NCI-H2196 treated with DMSO at 0.1 percent for 48 hours (cell line): Measurements from ENCODE around the gene OR10J4.
"Not testable (repeated sequence)": the region's sequence is repeated elsewhere in the genome, so short reads cannot be mapped to it uniquely, and the experiment has no call there.

Experiments used
- DNase-seq: peaks from one replicate; lab custom pipeline; 2025; ENCODE audit not compliant: unreplicated experiment; lab: John Stamatoyannopoulos, UW

Gene OR10J4

DNA sequence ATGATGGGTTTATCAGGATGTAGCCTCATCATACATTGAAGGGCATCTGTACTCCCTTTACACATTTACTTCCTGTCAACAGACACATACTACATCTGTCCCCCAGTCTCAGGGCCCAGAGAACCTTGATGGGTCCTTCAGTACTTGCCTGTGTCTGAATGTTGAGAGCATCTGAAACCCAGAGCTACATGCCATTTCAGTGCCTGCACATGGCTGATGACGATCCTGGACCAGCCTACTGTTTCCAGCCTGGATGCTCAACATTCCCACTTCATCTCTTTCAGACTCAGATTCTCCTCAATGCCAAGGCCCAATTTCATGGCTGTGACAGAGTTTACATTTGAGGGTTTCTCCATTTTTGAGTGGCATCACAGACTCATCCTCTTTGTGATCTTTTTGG, at the start of gene OR10J4:
OR10J4 (plus strand) TSS at position 301 of the 400 bp plus-strand sequence.
- no peak for DNase-seq

DNA sequence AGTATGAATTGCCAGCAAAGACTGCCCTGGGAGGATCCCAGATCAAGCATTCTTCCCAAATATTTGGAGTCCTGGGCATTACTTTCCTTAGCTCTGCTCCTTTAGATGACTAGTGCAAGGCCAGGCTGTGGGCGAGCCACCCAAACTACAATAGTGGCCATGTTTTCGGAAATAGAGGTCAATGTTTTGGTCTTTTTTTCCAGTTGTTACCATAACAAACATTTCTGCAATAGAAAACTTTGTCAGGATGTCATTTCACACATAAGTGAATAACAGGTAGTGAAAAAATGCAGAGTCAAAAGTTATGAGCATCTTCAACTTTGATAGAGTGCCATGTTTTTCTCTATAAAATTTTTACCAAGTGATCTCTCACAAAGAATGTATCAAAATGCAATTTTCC, 25.2 kb upstream of the OR10J4 start:
- no peak for DNase-seq

DNA sequence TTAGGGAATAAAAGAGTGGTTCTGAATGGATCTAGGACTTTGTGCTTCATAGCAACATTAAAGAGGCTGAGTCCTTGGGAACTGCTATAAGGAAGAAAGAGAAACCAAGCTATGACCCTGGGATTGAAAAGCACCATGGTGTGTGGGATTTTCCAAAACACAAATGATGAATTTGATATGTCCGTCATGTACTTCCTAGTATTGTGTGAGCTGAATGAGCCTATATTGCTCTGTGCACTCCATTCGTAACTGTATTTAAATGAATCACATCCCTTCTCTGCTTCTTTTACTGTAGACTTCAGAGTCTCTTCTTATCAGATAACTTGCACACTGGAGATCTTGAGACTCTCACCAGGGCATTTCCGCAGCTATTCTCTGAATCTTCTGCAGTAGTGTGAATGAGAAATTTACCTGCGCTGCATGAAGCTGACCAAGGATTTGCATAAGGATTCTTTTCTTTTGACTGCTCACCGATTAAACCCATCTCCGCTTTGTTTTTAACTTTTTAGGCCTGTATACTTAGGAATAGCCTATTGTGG, 23.1 kb upstream of the OR10J4 start:
- no peak for DNase-seq

- no peak for DNase-seq
Observed at GRCh38 chr1:159421821-159422220, 10.2 kb upstream of the OR10J4 start.

- no peak for DNase-seq
Observed at GRCh38 chr1:159428536-159428935, 3.5 kb upstream of the OR10J4 start.

DNA sequence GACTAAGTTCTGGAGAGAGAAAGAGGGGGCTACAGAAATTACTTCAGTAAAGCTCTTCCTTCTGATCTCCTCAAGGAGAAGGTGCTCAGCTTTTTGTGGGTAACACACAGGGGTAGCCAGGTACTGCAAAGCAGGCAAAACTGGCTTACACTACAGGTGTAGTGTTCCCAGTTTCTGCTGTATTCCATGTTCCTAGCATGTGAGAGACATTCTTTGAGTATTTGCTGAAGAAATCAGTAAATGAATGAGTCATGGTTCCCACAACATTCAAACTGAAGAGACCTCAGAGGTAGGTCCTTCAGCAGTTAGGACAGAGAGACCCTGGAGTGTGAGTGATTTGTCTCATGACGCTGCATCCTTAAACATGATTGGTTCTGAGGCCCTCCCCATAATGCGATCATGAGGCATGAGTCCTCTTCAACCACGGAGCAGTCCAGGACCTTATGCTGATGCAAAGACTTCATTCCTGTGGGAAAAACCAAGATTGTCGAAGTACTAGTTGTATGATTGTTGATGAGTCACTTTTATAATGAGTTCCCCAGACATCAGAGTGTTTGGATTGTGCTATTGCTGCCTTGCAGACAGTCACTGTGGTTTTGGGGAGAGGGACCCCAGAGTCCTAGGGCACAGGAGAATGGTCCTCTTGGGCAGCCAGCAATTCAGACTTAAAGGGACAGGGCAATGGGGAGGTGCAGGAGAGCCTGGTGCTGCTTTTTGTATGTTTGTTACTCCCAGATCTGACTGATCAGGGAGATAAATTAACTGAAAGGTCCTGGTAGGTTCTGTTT, 2.7 kb upstream of the OR10J4 start:
- DNase-seq: no peak

- DNase-seq: no peak
Observed at GRCh38 chr1:159430985-159431384, 1.0 kb upstream of the OR10J4 start.

DNA sequence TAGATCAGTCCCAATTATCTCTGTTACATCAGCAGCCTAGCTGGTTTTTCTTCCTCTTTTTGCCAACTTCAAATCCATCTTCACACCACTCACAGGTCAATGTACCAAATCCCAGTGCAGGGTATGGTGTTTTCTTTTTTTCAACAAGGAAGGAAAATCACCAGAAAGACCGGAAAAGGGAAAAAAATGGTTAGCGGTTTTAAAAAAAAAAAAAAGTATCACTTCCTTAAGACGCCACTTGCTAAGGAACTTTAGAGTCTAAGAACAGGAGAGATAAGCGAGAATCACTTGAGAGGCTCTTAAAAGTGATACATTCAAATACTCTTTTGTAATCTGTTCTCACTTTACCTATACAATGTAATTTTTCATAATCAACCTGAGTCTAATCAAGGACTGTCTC, 4.5 kb downstream of the OR10J4 start:
- no peak for DNase-seq

DNA sequence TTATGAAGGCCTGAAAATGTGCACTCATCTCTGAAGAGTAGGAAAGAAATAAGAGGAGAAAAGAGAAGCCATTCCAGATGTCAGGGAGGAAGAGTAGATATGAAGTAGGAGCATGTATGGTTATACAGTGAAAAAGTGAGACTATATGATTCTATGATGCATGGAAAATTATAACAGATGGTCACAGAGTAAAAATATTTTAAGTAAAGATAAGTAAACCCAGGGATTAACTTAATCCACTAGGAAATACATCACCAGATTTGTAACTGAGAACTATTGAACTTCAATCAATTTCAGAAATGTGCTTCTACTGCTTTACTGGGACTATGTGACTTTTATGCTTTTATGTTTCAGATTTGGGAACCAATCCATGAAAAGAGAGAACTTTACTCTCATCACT, 7.4 kb downstream of the OR10J4 start, which contains the start of gene OR10J1:
OR10J1 (plus strand) TSS at position 301 of the 400 bp plus-strand sequence; CDS start at position 371, 70 bp downstream.
- DNase-seq: no peak

DNA sequence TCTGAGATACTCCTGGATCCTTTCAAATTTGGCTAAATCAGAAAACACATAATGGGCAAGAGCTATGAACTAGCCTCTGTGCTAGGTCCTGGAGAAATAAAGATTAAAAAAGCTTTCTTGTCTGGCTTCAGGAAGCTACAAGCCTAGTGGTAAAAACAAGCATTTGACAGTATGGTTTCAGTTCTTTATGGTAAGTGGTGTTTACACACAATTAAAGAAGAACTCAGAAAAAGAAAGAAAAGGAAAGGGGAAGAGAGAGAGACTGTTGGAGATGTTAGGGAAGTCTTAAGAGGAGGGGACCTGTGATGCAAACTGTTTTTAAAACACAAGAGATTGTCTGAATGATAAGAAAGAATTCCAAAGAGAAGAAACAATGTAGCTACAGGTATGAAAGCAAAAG, 9.4 kb downstream of the OR10J4 start:
- DNase-seq: no peak

DNA sequence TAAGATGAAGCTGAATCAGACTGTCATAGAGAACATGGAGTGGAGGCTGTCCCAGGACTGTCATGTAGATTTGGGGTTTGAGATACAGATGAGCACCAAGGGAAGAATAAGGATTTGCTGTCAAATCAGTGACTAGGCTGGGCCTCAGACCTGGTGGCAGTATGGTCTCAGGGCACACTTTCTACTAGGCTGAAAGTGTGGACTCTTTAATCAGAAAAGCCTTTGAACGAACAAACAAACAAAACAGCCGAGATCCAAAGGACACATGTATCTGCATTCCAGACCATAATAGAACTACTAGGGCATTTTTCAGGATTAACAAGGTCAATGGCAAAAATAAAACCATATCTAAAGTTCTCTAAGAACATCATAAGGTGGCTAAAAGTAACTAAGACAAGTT, 10.4 kb downstream of the OR10J4 start:
- DNase-seq: no peak

DNA sequence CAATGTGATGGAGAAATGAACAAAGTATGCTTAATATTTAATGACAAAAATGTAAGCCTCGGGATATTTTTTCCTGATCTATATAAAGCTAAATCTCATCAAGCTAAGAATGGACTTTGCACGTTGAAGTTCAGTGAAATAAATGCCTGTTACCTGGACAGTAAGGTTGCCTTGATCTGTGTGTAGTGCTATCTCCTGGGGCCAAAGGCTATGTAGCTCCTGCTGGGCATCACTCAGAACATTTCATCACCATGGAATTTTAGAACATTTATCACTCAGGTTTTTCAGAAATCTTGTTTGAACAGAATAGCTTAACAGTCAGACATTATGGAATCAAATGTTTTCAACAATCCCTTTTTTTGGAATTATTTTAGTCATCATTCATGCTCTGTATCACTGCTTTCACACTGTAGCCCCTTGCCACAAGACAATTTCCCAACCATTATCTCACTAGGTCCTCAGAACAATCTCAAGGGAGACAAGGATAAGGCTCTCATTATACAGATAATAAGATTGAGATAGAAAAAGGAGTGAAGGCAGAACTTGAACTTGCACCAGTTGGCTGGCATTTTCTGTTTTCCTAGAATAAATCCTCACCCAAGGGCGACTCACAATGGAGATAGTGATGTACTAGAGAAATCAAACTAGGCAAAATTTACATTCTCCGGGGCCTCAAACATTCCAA, 11.2 kb downstream of the OR10J4 start:
- no peak for DNase-seq

- no peak for DNase-seq
Observed at GRCh38 chr1:159444511-159444910, 12.5 kb downstream of the OR10J4 start.

GRCh38 chr1:159448181-159448580, 16.2 kb downstream of the OR10J4 start:
- no peak for DNase-seq

GRCh38 chr1:159449605-159450004, 17.6 kb downstream of the OR10J4 start:
- DNase-seq: not testable (repeated sequence)

DNA sequence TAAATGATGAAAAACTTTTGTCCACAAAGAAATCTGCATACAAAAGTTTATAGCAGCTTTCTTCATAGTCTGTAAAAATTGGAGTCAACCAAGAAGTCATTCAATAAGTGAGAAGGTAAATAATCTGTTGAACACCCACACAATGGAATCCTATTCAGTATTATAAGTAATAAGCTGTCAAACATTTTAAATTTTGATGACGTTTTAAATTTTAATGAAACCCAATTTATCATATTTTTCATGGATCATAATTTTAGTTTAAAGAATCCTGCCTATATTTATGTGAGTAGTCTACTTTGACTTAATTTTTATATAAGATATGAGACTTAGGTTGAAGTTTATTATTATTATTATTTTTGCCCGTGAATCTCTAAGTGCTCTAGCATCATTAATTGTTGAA, 27.5 kb downstream of the OR10J4 start:
- DNase-seq: no peak

GRCh38 chr1:159465191-159465603, 33.2 kb downstream of the OR10J4 start:
- no peak for DNase-seq

DNA sequence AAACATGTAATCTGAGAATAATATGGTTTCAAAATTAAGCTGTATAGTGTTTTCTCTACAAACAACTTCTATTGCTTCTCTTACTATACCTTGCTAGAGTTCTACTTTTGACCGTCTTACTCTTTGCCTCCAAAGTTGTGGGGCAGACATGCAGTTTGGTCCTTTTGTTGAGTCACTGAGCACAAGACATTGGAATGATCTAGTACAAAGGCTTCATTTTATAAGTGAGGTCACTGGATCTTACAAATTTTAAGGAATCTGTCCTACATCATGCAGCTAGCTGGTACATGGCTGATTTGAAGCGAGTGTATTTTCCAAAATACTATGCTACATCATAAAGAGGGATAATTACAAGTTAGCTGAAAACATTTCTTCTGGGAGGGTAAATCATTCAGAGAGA, 36.3 kb downstream of the OR10J4 start:
- DNase-seq: no peak

DNA sequence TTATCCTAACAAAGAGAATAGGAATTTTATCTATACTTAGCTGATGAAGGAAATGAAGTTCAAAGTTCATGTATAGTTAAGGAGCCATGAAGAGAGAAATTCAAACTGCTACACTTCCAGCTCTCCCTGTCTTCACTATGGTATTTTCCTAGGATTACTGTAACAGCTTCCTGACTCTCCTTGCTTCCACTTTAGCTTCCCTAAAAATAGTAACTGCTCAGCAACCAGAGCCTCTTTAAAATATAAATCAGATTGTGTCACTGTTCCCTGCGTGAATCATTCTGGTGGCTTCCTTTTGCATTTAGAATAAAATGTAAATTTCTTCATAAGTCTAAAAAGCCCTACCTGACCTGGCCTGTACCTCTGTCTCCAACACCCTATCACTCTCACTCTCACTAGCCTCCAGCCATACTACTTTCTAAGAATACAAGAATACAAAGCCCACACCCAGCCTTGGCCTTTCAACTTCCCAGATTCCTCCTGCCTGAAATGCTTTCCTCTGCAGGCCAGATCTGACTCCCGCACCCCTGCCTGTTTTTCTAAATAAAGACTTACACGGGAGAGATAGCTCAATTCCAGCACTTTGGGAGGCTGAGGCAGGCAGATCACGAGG, 38.0 kb downstream of the OR10J4 start:
- no peak for DNase-seq

DNA sequence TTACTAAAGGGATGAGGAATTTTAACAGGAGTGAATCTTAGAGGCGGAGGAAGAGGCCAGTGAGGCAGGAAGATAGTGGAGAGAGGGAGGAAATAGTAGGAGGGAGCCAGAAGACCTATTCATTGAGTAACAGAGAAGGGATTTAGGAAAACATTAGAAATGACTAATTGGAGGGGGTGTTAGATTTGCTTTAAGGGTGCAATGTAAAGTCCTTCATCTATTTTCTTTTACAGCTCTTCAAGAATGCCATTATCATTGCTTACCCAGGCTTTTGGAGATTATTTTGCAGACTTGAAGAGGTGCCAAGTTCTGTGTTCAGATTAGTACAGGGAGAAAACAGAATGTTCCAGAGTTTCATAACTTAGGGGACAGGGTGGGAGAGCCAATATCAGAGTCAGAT, 41.3 kb downstream of the OR10J4 start:
- no peak for DNase-seq

- DNase-seq: no peak
Observed at GRCh38 chr1:159474926-159475325, 42.9 kb downstream of the OR10J4 start.
